Mucosa of stomach (tissue), 1 donor: Measurements from ENCODE around the gene TTYH2.
"Not testable (repeated sequence)": the region's sequence is repeated elsewhere in the genome, so short reads cannot be mapped to it uniquely, and the experiment has no call there.

Experiments used
- H3K27me3 ChIP-seq: one replicate; pipeline ENCODE4 v1.7.0; 2013; ENCODE audit warnings: mild to moderate bottlenecking, low read length; ENCODE audit not compliant: control insufficient read depth, insufficient read depth
- H3K36me3 ChIP-seq: one replicate; pipeline ENCODE4 v1.7.0; 2013; ENCODE audit warnings: low read length; ENCODE audit not compliant: control insufficient read depth, insufficient read depth
- H3K4me1 ChIP-seq: one replicate; pipeline ENCODE4 v1.7.0; 2013; ENCODE audit warnings: mild to moderate bottlenecking, low read length; ENCODE audit not compliant: control insufficient read depth, insufficient read depth
- H3K4me3 ChIP-seq: one replicate; pipeline ENCODE4 v1.7.0; 2013; ENCODE audit warnings: low read length
- H3K9ac ChIP-seq: one replicate; pipeline ENCODE4 v1.7.0; 2013; ENCODE audit warnings: mild to moderate bottlenecking, low read length, moderate library complexity
- H3K9me3 ChIP-seq: one replicate; pipeline ENCODE4 v1.7.0; 2013; ENCODE audit warnings: mild to moderate bottlenecking, low read length, moderate library complexity; ENCODE audit not compliant: control insufficient read depth
- donor health status: Pancreatic carcinoma.

TTYH2 gene

DNA sequence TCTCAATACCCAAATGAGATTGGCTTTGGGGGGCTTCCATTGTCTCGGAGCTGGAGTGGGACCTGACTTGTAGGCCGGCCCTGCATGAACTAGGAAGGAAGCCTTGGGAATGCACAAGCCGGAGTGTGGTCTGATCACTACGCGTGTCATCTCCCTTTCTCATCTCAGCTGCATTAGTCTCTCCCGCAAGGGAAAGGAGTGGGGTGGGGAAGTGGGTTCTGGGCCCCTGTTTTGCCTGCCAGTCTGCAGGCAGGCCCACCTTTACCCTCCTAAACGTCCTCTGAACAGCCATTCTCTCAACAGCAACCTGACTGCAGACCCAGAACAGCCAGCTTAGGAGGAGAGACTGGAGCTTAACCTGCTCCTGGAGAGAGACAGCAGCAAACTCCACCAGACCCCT lies 49.2 kb downstream of the TTYH2 start:
- Histone ChIP-seq H3K36me3 (no peaks in the 10 kb centered on the region), H3K4me3 (no peak overlapping the region), H3K27me3 (peaks cover 3% of the 10 kb centered on the region), H3K9ac (no peak overlapping the region), H3K9me3 (no peaks in the 10 kb centered on the region), H3K4me1 (no peaks in the 10 kb centered on the region)

DNA sequence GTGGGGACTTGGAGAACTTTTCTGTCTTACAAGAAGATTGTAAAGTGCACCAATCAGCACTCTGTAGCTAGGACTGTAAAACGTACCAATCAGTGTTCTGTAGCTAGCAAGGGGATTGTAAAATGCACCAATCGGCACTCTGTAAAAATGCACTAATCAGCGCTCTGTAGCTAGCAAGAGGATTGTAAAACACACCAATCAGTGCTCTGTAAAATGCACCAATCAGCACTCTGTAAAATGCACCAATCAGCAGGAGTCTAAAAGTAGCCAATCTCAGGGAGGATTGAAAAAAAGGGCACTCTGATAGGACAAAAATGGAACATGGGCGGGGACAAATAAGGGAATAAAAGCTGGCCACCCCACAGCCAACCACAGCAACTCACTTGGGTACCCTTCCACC lies 53.7 kb downstream of the TTYH2 start:
- not testable (repeated sequence) for H3K36me3 ChIP-seq, H3K9me3 ChIP-seq, H3K4me1 ChIP-seq, H3K4me3 ChIP-seq, H3K9ac ChIP-seq, H3K27me3 ChIP-seq

DNA sequence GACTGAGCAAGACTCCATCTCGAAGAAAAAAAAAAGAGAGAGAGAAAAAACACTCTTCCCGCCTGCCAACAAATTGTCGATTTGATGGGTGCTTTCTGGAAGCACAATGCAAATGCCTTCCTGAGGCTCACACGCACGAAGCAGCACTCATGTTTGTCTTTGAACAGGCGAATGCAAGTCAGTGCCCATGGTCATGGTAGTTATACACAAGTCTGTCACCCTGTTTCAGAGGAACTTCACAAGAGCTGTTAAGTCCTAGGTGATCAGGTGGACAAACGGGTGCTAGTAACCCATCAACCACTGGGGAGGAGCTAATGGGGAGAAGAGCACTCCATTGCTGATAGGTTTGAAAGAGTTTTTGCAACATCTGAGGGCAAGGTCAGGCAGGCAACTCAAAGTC lies 54.2 kb downstream of the TTYH2 start:
- H3K36me3 ChIP-seq, result no peaks in the 10 kb centered on the region
- H3K27me3 ChIP-seq, result no peaks in the 10 kb centered on the region
- no peaks in the 10 kb centered on the region for H3K9me3 ChIP-seq
- no peak overlapping the region for H3K4me3 ChIP-seq
- no peak overlapping the region for H3K9ac ChIP-seq
- H3K4me1 ChIP-seq, result no peaks in the 10 kb centered on the region

DNA sequence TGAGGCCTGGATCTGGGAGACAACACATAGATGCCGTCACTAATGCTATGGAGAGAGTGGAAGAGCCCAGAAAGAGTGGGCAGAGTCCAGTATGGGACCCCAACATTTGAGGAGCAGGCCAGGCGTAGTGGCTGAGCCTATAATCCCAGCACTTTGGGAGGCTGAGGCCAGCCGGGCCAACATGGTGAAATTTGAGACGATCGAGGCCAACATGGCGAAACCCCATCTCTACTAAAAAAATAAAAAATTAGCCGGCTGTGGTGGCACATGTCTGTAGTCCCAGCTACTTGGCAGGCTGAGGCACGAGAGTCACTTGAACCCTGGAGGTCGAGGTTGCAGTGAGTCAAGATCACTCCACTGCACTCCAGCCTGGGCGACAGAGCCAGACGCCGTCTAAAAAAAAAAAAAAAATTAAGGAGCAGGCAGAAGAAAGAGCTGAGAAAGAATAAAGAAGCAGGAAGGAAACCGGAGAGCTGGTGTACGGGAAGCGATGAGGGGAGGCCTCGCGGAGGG lies 54.7 kb downstream of the TTYH2 start:
- Histone ChIP-seq H3K4me1 (no peaks in the 10 kb centered on the region), H3K4me3 (no peak overlapping the region)

GRCh38 chr17:74268558-74268957 lies 55.2 kb downstream of the TTYH2 start:
- H3K4me3 ChIP-seq, result no peak overlapping the region
- H3K9ac ChIP-seq, result no peak overlapping the region
- no peaks in the 10 kb centered on the region for H3K4me1 ChIP-seq
- no peaks in the 10 kb centered on the region for H3K27me3 ChIP-seq
- no peaks in the 10 kb centered on the region for H3K36me3 ChIP-seq
- no peaks in the 10 kb centered on the region for H3K9me3 ChIP-seq

More for the DNA sequence above, 54.7 kb downstream of the TTYH2 start:
- no peaks in the 10 kb centered on the region for H3K27me3 ChIP-seq
- H3K9me3 ChIP-seq, result no peaks in the 10 kb centered on the region
- no peaks in the 10 kb centered on the region for H3K36me3 ChIP-seq
- H3K9ac ChIP-seq, result no peak overlapping the region

- Histone ChIP-seq H3K9me3 (no peaks in the 10 kb centered on the region), H3K9ac (no peak overlapping the region), H3K4me1 (peaks cover 4% of the 10 kb centered on the region), H3K27me3 (peaks cover 14% of the 10 kb centered on the region), H3K36me3 (no peaks in the 10 kb centered on the region), H3K4me3 (no peak overlapping the region)
Observed at GRCh38 chr17:74270333-74270732, 57.0 kb downstream of the TTYH2 start.

DNA sequence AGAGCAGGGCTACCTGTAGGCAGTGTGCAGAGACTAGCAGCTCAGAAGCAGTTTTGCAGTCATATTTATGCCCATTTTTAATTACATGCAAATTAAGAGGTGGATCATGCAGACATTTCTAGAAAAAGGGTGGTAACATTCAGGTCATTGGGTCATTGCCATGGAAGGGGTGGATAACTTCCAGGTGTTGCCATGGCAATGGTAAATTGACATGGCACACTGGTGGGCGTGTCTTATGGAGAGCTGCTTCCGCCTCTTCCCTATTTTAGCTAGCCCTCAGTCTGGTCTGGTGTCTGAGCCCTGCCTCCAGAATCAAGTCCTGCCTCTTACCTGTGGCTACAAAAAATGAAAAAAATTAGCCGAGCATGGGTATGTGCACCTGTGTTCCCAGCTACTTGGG lies 57.9 kb downstream of the TTYH2 start:
- H3K36me3 ChIP-seq, result no peaks in the 10 kb centered on the region
- H3K4me1 ChIP-seq, result peaks cover 4% of the 10 kb centered on the region
- H3K9me3 ChIP-seq, result no peaks in the 10 kb centered on the region
- H3K27me3 ChIP-seq, result peaks cover 14% of the 10 kb centered on the region
- H3K4me3 ChIP-seq, result no peak overlapping the region
- no peak overlapping the region for H3K9ac ChIP-seq

- Histone ChIP-seq H3K4me1 (peaks cover 4% of the 10 kb centered on the region), H3K9ac (no peak overlapping the region), H3K27me3 (peaks cover 14% of the 10 kb centered on the region)
Observed at GRCh38 chr17:74271901-74272561, 58.7 kb downstream of the TTYH2 start.

DNA sequence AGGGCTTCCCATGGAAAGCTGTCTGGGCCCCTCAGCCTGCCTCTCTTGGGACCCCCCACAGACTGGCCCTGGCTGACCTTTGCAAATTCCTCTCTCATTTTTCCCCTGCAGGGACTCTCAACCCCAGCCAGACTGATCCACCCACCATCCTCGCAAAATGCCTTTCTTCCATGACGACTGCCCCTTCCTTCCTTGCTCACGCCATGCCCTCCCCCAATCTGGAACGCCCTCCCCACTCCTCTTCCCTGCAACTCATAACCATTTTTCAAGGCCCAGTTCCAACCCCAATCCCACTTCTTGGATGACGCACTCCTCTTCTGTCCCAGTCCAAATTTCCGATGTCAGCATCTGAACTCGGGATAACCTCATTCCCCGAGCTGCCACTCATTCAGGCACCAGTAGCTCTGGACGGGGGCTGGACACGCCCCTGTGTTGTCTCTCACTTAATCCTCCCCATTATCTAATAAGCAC lies 59.4 kb downstream of the TTYH2 start:
- Histone ChIP-seq H3K9ac (no peak overlapping the region), H3K9me3 (no peaks in the 10 kb centered on the region), H3K36me3 (no peaks in the 10 kb centered on the region), H3K4me1 (peaks cover 4% of the 10 kb centered on the region), H3K27me3 (peaks cover 14% of the 10 kb centered on the region), H3K4me3 (no peak overlapping the region)

More at GRCh38 chr17:74271901-74272561, 58.7 kb downstream of the TTYH2 start:
- Histone ChIP-seq H3K9me3 (no peaks in the 10 kb centered on the region), H3K4me3 (no peak overlapping the region), H3K36me3 (no peaks in the 10 kb centered on the region)

DNA sequence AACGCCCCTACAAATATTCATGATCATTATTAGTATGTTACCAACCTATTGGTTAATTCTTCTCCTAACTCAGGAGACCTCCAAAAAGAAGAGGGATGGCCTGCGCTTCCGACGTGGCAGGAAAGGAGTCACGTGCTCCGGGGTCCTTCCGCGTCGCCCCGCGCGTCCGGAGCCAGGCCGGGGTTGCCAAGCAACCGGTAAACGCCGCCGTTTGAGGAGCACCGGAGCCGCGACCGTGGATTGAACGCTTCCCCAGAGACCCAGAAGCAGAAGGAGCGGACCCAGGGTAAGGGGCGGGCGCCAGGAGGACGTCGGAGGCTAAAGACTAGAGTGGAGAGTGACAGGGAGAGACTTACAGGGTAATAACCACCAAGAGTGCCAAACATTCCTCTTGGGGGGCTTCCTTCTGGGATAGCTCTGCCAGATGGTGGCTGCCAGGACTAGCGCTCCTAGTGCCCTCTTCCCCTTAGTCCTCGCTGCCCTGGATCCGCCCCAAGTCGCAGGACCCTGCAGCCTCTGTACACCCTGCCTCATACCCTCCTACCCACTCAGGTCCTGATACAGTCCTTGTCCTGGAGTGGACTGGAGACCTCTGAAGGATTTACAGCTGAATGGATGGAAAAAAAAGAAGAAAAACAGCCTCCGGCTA lies 60.8 kb downstream of the TTYH2 start, which contains the start of gene DNAI2:
TSS of gene DNAI2 (plus strand) at position 175 of the 649 bp plus-strand sequence. CDS start 7,584 bp downstream, outside the sequence.
- H3K4me1 ChIP-seq, result peaks cover 4% of the 10 kb centered on the region
- H3K9me3 ChIP-seq, result no peaks in the 10 kb centered on the region
- peaks cover 14% of the 10 kb centered on the region for H3K27me3 ChIP-seq
- no peak within 1 kb of the TSS for H3K9ac ChIP-seq
- H3K4me3 ChIP-seq, result no peak within 1 kb of the TSS
- H3K36me3 ChIP-seq, result no peaks in the 10 kb centered on the region

GRCh38 chr17:74274709-74275340 lies 61.5 kb downstream of the TTYH2 start:
- Histone ChIP-seq H3K9ac (no peak overlapping the region), H3K4me3 (no peak overlapping the region), H3K27me3 (peaks cover 14% of the 10 kb centered on the region), H3K36me3 (no peaks in the 10 kb centered on the region), H3K4me1 (peaks cover 4% of the 10 kb centered on the region), H3K9me3 (no peaks in the 10 kb centered on the region)

- peaks cover 4% of the 10 kb centered on the region for H3K4me1 ChIP-seq
- H3K4me3 ChIP-seq, result no peak overlapping the region
- no peak overlapping the region for H3K9ac ChIP-seq
- H3K27me3 ChIP-seq, result peaks cover 14% of the 10 kb centered on the region
- H3K36me3 ChIP-seq, result no peaks in the 10 kb centered on the region
- no peaks in the 10 kb centered on the region for H3K9me3 ChIP-seq
Observed at GRCh38 chr17:74276051-74276476, 62.7 kb downstream of the TTYH2 start.
